GM10266 (cell line): Measurements from ENCODE around the gene PTGDR2.

Experiments
- DNase-seq: peaks from one replicate; pipeline ENCODE4 v3.0.0; 2012; ENCODE audit errors: extremely low spot score
- TF ChIP-seq, protein P1 (sequence below): IDR thresholded peaks from 2 replicates; pipeline ENCODE4 v1.5.1; 2012; ENCODE audit warnings: mild to moderate bottlenecking, low read depth; ENCODE audit not compliant: control insufficient read depth, insufficient read depth; ENCODE audit errors: missing control alignments

PTGDR2 gene

DNA sequence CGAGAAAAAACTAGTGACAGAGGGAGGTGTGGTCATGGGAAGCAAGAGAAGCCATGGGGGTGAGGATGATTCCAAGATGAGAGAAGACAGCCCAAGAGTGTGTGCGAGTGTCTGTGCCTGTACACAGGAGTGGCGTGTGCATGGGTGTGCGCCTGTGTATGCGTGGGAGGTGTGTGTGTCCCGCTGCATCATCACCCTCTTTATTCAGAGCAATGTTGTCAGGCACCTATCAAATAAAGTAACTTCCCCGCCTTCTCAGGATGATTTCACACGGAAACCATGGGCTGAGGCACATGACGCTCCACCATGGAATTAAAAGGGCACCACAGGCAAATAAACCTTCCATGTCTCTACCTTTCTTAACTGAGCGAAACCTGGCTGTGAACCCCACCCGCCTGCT lies 46.1 kb downstream of the PTGDR2 start:
- TF ChIP-seq, protein P1, sequence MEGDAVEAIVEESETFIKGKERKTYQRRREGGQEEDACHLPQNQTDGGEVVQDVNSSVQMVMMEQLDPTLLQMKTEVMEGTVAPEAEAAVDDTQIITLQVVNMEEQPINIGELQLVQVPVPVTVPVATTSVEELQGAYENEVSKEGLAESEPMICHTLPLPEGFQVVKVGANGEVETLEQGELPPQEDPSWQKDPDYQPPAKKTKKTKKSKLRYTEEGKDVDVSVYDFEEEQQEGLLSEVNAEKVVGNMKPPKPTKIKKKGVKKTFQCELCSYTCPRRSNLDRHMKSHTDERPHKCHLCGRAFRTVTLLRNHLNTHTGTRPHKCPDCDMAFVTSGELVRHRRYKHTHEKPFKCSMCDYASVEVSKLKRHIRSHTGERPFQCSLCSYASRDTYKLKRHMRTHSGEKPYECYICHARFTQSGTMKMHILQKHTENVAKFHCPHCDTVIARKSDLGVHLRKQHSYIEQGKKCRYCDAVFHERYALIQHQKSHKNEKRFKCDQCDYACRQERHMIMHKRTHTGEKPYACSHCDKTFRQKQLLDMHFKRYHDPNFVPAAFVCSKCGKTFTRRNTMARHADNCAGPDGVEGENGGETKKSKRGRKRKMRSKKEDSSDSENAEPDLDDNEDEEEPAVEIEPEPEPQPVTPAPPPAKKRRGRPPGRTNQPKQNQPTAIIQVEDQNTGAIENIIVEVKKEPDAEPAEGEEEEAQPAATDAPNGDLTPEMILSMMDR = no peak

DNA sequence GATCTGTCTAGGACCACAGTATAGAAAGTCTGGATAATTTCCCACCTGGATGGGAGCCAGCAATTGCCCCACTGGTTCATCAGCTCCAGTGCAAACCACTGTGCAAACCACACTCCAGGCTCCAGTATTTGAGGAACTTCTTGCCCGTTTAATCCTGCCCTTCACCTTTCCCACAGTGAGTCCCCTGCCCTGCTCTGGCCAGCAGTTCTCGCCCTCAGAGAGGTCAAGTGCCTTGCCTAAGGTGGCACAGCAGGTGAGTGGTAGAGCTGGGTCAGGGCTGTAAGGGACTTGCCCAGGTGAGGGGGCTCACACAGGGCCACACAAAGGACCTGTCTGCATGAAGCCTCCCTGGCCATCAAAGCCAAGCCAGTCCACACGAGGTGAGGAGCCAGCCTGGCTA lies 46.5 kb downstream of the PTGDR2 start:
- TF ChIP-seq, protein P1 = no peak
- DNase-seq = no peak

More for the DNA sequence above, 46.1 kb downstream of the PTGDR2 start:
- no peak for DNase-seq

DNA sequence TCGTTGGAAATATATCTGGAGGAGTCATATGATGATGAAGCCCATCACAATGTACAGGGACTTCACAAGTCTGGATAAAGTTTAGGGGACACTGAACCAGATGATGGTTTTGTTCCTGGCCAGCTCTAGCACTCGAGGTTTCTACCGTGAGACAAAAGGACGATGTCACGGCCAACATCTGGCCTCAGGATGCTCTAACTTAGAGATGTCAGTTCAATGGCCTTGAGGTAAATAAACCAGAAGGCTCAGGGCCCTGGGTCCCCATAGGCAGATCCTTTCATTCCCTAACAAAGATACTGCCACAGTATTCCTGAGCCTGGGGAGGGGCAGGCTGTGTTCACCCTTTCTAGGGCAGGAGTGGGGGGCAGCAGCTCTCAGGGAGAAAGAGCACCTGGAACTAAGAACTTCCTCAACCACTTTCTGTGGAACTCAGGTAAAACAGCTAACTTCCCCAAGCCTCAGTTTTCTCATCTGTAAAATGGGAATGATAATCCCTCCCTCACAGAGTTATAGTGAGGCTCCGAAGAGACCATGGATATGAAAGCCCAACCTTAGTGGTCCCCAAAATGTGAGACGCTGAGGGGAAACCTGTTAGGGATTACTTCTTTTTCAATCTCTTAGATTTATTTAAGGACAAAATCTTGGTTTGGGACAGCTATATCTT lies 52.3 kb downstream of the PTGDR2 start:
- TF ChIP-seq, protein P1 = no peak
- DNase-seq = no peak

DNA sequence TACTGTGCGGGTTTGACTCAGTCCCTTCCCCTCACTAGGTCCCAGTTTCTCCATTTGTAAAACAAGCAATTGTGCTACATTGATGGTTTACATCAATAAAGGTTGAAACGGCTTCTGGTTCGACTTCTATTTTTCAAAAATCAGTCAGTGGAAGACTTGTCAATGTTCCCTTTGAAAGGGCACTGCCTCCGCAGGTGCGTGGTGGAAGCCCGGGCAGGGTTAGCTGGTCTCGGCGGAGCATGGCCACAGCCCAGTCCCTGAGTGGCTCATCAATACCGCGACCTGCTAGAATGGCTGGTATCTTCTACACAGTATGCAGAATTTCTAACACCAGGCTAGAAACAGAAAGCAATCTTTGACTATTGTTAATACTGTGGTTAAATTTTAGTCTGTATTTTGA lies 54.6 kb downstream of the PTGDR2 start:
- TF ChIP-seq, protein P1 = no peak
- no peak for DNase-seq
